Measurements from ENCODE around the gene FAM110D. TPM values are rescaled to one million over a fixed set of nuclear protein-coding genes. Genes with fewer than 3 reads are reported as not detected.

FAM110D gene
- total RNA-seq, 1 experiment from 2014 or later = not detected

DNA sequence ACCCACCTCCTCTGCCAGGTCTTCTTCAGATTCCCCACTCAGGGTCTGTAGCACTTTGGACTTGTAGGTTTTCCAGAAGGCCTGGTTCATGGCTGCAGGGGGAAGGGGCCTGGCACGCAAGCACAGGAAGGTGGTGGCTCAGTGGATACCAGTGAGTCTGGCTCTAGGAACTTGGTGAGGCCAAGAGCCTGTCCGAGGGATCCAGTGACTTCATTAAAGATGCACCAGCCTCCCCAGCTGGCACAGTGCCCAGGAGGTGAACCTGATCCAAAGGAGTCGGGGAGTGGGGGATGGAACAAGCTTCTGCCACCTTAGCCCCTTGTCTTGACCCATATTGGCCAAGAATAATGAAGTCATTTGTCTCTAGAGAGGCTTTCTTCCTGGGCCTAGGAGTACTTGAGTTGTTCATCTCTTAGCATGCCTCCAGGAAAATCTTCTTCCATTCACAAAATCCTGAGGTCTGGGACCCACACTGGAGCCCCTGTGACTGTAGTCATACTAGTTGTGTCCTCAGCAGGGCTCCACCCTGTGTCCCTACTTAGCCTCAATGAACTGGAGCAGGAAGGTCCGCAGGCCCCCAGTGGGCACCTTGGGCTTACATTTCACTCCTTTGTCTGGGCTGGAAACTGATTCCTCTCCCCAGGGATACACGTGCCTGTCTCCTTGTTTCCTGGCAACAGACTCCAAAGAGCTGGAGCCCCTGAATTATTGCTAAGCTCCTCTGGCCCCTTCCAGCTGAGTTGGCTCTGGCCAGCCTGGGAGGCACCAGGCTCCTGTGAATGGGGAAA is 9.7 kb downstream of the FAM110D start, which contains the start of gene C1orf232:
Gene C1orf232 (minus strand): TSS at position 554 of the 788 bp plus-strand sequence. CDS start 464 bp downstream, at position 90.
- no peaks in the 10 kb centered on the region for H3K36me3 ChIP-seq (ENCODE audit: low read depth, low read length)
- H3K27ac ChIP-seq (ENCODE audit: low read length) = peak within 1 kb of the TSS; percentile 72
- H4K20me1 ChIP-seq (ENCODE audit: low read length) = no peaks in the 10 kb centered on the region
- ChIA-PET POLR2A (ENCODE audit: unreplicated experiment) (no interaction called here), CTCF (interaction anchor here (1.0 kb wide), 1 partner anchor 57 kb away, joined by 3 read pairs; the partner anchor contains the start of gene PDIK1L)
- peak within 1 kb of the TSS; percentile 97 for H3K4me2 ChIP-seq (ENCODE audit: low read length)
- TF ChIP-seq, protein P1, sequence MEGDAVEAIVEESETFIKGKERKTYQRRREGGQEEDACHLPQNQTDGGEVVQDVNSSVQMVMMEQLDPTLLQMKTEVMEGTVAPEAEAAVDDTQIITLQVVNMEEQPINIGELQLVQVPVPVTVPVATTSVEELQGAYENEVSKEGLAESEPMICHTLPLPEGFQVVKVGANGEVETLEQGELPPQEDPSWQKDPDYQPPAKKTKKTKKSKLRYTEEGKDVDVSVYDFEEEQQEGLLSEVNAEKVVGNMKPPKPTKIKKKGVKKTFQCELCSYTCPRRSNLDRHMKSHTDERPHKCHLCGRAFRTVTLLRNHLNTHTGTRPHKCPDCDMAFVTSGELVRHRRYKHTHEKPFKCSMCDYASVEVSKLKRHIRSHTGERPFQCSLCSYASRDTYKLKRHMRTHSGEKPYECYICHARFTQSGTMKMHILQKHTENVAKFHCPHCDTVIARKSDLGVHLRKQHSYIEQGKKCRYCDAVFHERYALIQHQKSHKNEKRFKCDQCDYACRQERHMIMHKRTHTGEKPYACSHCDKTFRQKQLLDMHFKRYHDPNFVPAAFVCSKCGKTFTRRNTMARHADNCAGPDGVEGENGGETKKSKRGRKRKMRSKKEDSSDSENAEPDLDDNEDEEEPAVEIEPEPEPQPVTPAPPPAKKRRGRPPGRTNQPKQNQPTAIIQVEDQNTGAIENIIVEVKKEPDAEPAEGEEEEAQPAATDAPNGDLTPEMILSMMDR (conservative IDR thresholded peaks at IDR 0.05; ENCODE audit: low read depth, low read length) = no peak
- TF ChIP-seq EZH2phosphoT487 (IDR thresholded peaks at IDR 0.05; ENCODE audit: borderline replicate concordance, low read length) (no peak), EZH2 (IDR thresholded peaks at IDR 0.05; ENCODE audit: low read length, unreplicated experiment) (no peak)
- H2AFZ ChIP-seq (ENCODE audit: low read length) = peak within 1 kb of the TSS; percentile 97
- peaks cover 11% of the 10 kb centered on the region for H3K4me1 ChIP-seq (ENCODE audit: insufficient read depth, low read length)
- BruUV-seq (replicated peaks) = no TSS peak
- H3K9me2 ChIP-seq (replicated peaks; ENCODE audit: low read length) = no peaks in the 10 kb centered on the region
- ATAC-seq (no peak), DNase-seq (no peak)
- intact Hi-C loops (cut with micrococcal nuclease) = loop anchor here (1.0 to 2.0 kb wide), 3 partner anchors 66 to 153 kb away; partner anchors contain the start of gene CEP85
- peak within 1 kb of the TSS; percentile 98 for H3K4me3 ChIP-seq (ENCODE audit: low read length)
- peak within 1 kb of the TSS; percentile 99 for H3K9ac ChIP-seq (ENCODE audit: low read length)
- no peaks in the 10 kb centered on the region for H3K9me3 ChIP-seq (ENCODE audit: low read length)
- no peaks in the 10 kb centered on the region for H3F3A ChIP-seq (ENCODE audit: low read length, unreplicated experiment)
- peaks cover 19% of the 10 kb centered on the region for H3K79me2 ChIP-seq (ENCODE audit: low read length)
- no peaks in the 10 kb centered on the region for H3K27me3 ChIP-seq (ENCODE audit: low read length)

DNA sequence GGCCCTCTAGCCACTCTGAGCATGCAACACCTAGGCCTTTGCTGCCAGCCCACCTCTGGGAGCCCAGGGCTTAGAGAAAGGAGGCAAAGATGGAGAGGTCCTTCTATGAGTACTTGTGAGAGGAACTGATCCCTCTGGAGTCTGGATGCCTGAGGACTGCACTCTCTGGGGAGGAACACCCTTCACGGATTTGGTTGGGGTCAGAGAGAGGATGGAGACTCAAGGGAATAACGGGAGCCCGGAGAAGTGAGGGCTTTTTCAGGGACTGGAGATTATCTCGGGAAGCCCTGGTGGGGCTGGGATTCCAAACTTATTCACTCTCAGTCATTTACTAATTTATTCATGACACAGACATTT is 10.3 kb downstream of the FAM110D start:
- H3K4me1 ChIP-seq (ENCODE audit: insufficient read depth, low read length) = peaks cover 11% of the 10 kb centered on the region
- H3K36me3 ChIP-seq (ENCODE audit: low read depth, low read length) = no peaks in the 10 kb centered on the region
- POLR2A ChIA-PET (ENCODE audit: unreplicated experiment) = interaction anchor here (0.6 kb wide), 1 partner anchor 937 kb away, joined by 4 read pairs; the partner anchor contains the start of gene SYF2
- H3K9me2 ChIP-seq (replicated peaks; ENCODE audit: low read length) = no peaks in the 10 kb centered on the region
- peak overlapping the region; percentile 97 for H2AFZ ChIP-seq (ENCODE audit: low read length)
- no peak overlapping the region for H3K9ac ChIP-seq (ENCODE audit: low read length)
- TF ChIP-seq EZH2phosphoT487 (IDR thresholded peaks at IDR 0.05; ENCODE audit: borderline replicate concordance, low read length) (no peak), EZH2 (IDR thresholded peaks at IDR 0.05; ENCODE audit: low read length, unreplicated experiment) (no peak)
- TF ChIP-seq, protein P1 (conservative IDR thresholded peaks at IDR 0.05; ENCODE audit: low read depth, low read length) = no peak
- no peak for ATAC-seq
- no peak for DNase-seq
- no peaks in the 10 kb centered on the region for H3F3A ChIP-seq (ENCODE audit: low read length, unreplicated experiment)
- H4K20me1 ChIP-seq (ENCODE audit: low read length) = no peaks in the 10 kb centered on the region
- H3K79me2 ChIP-seq (ENCODE audit: low read length) = peaks cover 19% of the 10 kb centered on the region
- peak overlapping the region; percentile 97 for H3K4me2 ChIP-seq (ENCODE audit: low read length)
- CTCF ChIA-PET = interaction anchor here (1.0 to 1.6 kb wide), 4 partner anchors 24 to 110 kb away, joined by 3 to 23 read pairs (median 4); partner anchors contain the start of genes CEP85 and PDIK1L
- intact Hi-C loops (cut with micrococcal nuclease) = loop anchor here (1.0 to 2.0 kb wide), 3 partner anchors 66 to 152 kb away; partner anchors contain the start of gene CEP85
- no peak overlapping the region for H3K27ac ChIP-seq (ENCODE audit: low read length)
- no peaks in the 10 kb centered on the region for H3K9me3 ChIP-seq (ENCODE audit: low read length)
- no peaks in the 10 kb centered on the region for H3K27me3 ChIP-seq (ENCODE audit: low read length)
- no TSS peak for BruUV-seq (replicated peaks)
- H3K4me3 ChIP-seq (ENCODE audit: low read length) = peak overlapping the region; percentile 98; the same call in 1 of the 2 replicates

Data from PC-3 (cell line).